GM12874 (cell line): ENCODE data around the gene NHERF1.

Experiments used
- TF ChIP-seq, protein P1 (sequence below): IDR thresholded peaks from 2 replicates; pipeline ENCODE4 v1.5.1; 2011; ENCODE audit warnings: low read depth, mild to moderate bottlenecking, control low read depth, low read length, moderate library complexity; ENCODE audit not compliant: insufficient read depth

The NHERF1 gene

DNA sequence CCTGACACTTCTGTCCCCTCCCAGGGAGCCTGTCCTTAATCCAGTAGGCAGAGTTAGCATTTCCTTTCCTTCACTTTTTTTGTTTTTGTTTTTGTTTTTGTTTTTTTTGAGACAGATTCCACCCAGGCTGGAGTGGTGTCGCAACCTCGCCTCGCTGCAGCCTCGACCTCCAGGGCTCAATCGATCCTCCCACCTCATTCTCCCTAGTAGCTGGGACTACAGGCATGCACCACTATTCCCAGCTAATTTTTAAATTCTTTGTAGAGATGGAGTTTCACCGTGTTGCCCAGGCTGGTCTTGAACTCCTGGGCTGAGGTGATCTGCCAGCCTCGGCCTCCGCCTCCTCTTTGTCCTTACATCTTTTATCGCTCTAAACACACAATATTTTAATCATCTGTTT lies 4.0 kb downstream of the NHERF1 start:
- TF ChIP-seq, protein P1, sequence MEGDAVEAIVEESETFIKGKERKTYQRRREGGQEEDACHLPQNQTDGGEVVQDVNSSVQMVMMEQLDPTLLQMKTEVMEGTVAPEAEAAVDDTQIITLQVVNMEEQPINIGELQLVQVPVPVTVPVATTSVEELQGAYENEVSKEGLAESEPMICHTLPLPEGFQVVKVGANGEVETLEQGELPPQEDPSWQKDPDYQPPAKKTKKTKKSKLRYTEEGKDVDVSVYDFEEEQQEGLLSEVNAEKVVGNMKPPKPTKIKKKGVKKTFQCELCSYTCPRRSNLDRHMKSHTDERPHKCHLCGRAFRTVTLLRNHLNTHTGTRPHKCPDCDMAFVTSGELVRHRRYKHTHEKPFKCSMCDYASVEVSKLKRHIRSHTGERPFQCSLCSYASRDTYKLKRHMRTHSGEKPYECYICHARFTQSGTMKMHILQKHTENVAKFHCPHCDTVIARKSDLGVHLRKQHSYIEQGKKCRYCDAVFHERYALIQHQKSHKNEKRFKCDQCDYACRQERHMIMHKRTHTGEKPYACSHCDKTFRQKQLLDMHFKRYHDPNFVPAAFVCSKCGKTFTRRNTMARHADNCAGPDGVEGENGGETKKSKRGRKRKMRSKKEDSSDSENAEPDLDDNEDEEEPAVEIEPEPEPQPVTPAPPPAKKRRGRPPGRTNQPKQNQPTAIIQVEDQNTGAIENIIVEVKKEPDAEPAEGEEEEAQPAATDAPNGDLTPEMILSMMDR, result no peak

DNA sequence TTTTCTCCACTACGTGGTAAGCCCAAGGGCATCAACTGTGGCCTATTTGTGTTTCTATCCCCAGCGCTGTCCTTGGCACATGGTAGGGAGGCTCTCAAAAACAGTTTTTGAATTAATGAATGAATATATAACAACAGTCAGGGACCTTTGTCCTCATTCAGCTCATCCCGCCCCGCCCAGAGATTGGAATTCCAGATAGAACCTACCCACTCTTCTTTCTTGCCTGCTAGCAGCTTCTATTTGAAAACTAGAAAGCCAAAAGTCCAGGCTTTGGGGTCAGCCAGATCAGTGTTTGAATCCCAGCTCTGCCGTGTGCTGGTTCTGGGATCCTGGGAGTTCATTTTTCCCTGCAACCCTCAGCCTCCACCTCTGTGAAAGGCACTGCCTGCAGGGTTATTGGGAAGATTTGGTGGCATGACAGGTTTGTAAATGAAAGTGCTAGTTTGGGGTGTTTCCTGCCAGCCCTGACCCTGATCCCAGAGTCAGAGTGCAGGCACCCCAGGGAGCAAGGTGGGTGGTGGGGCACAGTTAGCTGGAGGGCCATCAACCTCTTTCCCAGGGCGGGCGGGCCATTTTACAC lies 4.5 kb downstream of the NHERF1 start:
- TF ChIP-seq, protein P1, result no peak

DNA sequence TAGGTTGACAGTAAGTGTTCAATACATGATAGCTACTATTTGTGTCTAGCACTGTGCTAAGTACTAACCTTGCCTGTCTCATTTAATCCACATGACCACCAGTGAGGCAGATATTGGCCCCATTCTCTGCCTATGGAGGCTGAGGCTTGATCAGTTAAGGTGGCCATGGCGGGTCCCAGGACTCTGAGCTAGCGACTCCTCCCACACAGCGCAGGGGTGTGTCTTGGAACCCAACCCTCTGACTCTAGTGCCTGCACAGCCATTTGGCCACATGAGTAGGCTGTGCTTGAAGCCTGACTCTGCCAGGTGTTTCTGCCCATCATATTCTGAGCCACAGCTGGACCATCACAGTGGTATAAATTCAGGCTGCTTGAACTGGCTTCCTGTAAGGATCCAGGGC lies 6.4 kb downstream of the NHERF1 start:
- TF ChIP-seq, protein P1, result no peak

DNA sequence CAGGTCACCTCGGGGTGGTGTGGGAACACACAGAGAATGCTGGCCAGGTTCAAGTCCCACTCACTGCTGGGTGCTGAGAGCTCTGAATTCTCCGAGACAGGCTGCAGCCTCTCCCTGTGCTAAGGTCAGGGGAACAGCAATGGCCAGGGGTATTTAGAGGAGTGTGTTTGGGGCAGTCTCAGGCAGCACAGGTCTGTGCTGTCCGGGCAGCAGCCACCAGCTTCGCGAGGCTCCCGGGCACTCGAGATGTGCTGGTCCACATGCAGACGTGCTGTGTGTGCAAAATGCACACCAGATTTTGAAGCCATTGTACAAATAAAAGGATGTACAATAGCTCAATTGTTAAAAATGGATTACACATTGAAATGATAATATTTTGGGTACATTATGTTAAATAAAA lies 7.1 kb downstream of the NHERF1 start:
- TF ChIP-seq, protein P1, result no peak

DNA sequence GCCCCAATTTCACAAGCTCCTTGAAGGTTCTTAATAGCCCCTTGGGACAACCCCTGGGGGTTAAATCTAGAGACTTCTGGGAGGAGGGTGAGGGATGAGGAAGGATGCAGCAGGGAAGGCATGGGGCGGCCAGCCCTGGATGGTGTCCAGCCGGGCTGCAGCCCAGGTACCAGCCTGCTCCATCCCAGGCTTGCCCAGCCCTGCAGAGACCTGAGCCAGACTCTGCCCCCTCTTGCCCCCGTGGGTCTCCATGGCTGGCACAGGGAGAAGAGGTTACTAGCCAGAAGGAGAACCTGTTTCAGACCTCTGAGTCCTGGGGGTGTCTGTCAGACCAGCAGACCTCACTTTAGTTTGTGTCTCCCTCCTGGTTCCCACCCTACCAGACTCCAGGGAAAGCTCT lies 8.5 kb downstream of the NHERF1 start:
- TF ChIP-seq, protein P1, result no peak

DNA sequence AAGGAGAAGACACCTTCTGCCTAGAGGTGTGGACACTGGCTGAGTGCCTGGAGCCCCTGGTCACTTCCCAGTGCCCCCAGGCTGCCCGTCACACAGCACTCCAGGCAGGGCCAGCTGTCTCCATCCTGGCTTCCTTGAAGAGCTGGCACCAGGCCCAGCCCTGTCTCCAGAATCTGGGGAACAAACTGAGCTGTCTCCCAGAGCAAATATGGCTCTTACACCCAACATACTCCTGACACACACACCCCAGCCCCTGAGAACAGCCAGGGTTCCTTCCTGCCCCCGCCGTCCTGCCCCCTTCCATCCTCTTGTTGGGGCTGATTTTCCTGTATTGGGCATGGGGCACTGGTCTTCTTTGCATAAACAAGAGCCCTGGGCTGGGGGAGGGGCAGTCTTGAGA lies 9.1 kb downstream of the NHERF1 start:
- TF ChIP-seq, protein P1, result no peak

DNA sequence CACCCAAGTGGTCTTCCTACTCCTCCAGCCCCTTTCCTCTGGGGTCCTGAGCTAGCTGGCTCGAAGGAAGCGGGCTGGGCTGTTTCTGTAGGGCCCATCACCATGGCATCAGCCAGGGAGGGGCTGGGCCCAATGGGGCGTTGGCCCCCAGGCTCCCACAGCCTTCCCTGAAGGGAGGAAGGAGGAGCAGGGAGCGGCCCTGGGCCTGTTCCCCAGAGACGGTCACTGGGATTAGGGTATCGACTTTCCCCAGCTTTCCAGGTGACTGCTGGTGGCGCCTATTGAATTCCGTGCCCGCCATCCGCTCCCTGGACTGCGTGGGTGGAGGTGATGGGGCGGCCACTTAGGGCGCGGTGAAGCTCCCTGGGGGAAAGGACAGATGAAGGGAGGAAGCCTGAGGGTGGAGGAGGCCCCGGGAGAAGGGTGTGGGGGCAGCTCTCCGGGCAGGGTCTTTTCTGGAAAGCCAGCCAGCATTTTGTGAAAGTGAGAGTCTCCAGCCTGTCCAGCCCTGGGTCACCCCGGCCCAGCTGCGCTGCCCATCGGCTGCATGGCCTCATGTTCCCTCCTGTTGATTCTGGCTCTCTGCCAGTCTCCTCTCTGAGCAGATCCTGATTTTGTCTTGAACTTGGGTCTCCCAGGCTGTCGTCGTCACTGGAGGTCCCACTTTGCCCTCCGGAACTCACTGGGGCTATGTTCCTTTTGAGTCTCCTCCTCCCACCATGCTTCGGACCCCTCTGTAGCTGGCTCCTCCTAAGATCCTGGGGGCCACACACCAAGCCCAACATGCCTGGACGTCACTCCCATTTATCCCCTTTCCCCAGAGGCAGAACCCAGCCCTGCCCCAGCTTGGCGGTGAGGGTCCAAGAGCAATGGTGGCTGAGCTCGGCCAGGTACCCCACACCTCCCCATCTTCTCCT lies 9.8 kb downstream of the NHERF1 start:
- TF ChIP-seq, protein P1, result no peak
